Loucy (cell line): Measurements from ENCODE around the gene RIPOR3.
"Not testable (repeated sequence)": the region's sequence is repeated elsewhere in the genome, so short reads cannot be mapped to it uniquely, and the experiment has no call there.

ENCODE experiments used
- H2AFZ ChIP-seq: fragments of 200-600 bp; sonication (generic); 2 replicates; pipeline ENCODE4 v1.6.0; 2016; ENCODE audit warnings: antibody characterized with exemption, mild to moderate bottlenecking, low read length, moderate library complexity
- H3F3A ChIP-seq: fragments of 200-600 bp; 2 replicates; pipeline ENCODE4 v1.6.0; 2016; ENCODE audit warnings: antibody characterized with exemption, low read depth, mild to moderate bottlenecking
- H3K27me3 ChIP-seq: fragments of 200-600 bp; sonication (generic); 2 replicates; pipeline ENCODE4 v1.6.1; 2014; ENCODE audit warnings: low read length, mild to moderate bottlenecking; ENCODE audit not compliant: insufficient read depth, poor library complexity, severe bottlenecking
- H3K36me3 ChIP-seq: fragments of 200-600 bp; sonication (generic); 2 replicates; pipeline ENCODE4 v1.6.1; 2016; ENCODE audit warnings: low read length; ENCODE audit not compliant: insufficient read depth
- H3K4me1 ChIP-seq: fragments of 200-600 bp; sonication (generic); 2 replicates; pipeline ENCODE4 v1.5.1; 2014; ENCODE audit warnings: low read length, mild to moderate bottlenecking; ENCODE audit not compliant: insufficient read depth, poor library complexity, severe bottlenecking
- H3K4me2 ChIP-seq: fragments of 200-600 bp; sonication (generic); 2 replicates; pipeline ENCODE4 v1.6.0; 2014; ENCODE audit warnings: antibody characterized with exemption, low read length, low read depth, mild to moderate bottlenecking; ENCODE audit not compliant: poor library complexity, severe bottlenecking
- H3K4me3 ChIP-seq: fragments of 200-600 bp; sonication (generic); 2 replicates; pipeline ENCODE4 v1.5.1; 2014; ENCODE audit warnings: low read length, mild to moderate bottlenecking, mixed read lengths; ENCODE audit not compliant: poor library complexity, severe bottlenecking
- H3K79me2 ChIP-seq: fragments of 200-600 bp; sonication (generic); 2 replicates; pipeline ENCODE4 v1.6.1; 2014; ENCODE audit warnings: low read length; ENCODE audit not compliant: insufficient read depth
- H3K9ac ChIP-seq: fragments of 200-600 bp; sonication (generic); 2 replicates; pipeline ENCODE4 v1.6.0; 2014; ENCODE audit warnings: mild to moderate bottlenecking, low read depth, low read length, moderate library complexity; ENCODE audit not compliant: poor library complexity, severe bottlenecking
- H3K9me2 ChIP-seq: fragments of 200-600 bp; sonication (generic); replicated peaks from 2 replicates; pipeline ENCODE4 v1.6.1; 2016; ENCODE audit warnings: low read depth, low read length, mixed read lengths
- H3K9me3 ChIP-seq: fragments of 200-600 bp; sonication (generic); 2 replicates; pipeline ENCODE4 v1.6.1; 2014; ENCODE audit warnings: mild to moderate bottlenecking, antibody characterized with exemption, low read length, low read depth; ENCODE audit not compliant: insufficient read depth
- H4K20me1 ChIP-seq: fragments of 200-600 bp; sonication (generic); 2 replicates; pipeline ENCODE4 v1.6.0; 2014; ENCODE audit warnings: antibody characterized with exemption, low read length, mild to moderate bottlenecking; ENCODE audit not compliant: insufficient read depth, poor library complexity, severe bottlenecking
- CTCF ChIP-seq: fragments of 200-600 bp; sonication (generic); conservative IDR thresholded peaks from 2 replicates; pipeline ENCODE4 v1.5.1; 2014; ENCODE audit warnings: mild to moderate bottlenecking, antibody characterized with exemption, low read length
- EZH2phosphoT487 ChIP-seq: fragments of 200-600 bp; IDR thresholded peaks from 2 replicates; pipeline ENCODE4 v1.6.1; 2018; ENCODE audit warnings: antibody characterized with exemption, mild to moderate bottlenecking, moderate library complexity, borderline replicate concordance

The RIPOR3 gene

GRCh38 chr20:50704514-50704913 lies 13.2 kb upstream of the RIPOR3 start:
- H3K79me2 ChIP-seq: no peaks in the 10 kb centered on the region
- H3K9ac ChIP-seq: no peak overlapping the region
- no peaks in the 10 kb centered on the region for H3K9me3 ChIP-seq
- H3K36me3 ChIP-seq: no peaks in the 10 kb centered on the region
- H3K9me2 ChIP-seq: no peaks in the 10 kb centered on the region
- no peak for TF ChIP-seq EZH2phosphoT487
- TF ChIP-seq CTCF: no peak
- no peaks in the 10 kb centered on the region for H4K20me1 ChIP-seq
- no peak overlapping the region for H2AFZ ChIP-seq
- H3K4me1 ChIP-seq: no peaks in the 10 kb centered on the region
- no peaks in the 10 kb centered on the region for H3F3A ChIP-seq
- no peak overlapping the region for H3K4me2 ChIP-seq
- H3K27me3 ChIP-seq: no peaks in the 10 kb centered on the region
- H3K4me3 ChIP-seq: no peak overlapping the region

GRCh38 chr20:50703651-50704438 lies 12.5 kb upstream of the RIPOR3 start:
- not testable (repeated sequence) for H3K9me2 ChIP-seq

GRCh38 chr20:50701041-50701963 lies 10.0 kb upstream of the RIPOR3 start:
- no peak overlapping the region for H2AFZ ChIP-seq
- H3K27me3 ChIP-seq: no peaks in the 10 kb centered on the region
- H3K9ac ChIP-seq: no peak overlapping the region
- no peaks in the 10 kb centered on the region for H3K9me3 ChIP-seq
- H3K4me1 ChIP-seq: no peaks in the 10 kb centered on the region
- no peaks in the 10 kb centered on the region for H3K9me2 ChIP-seq
- H3K36me3 ChIP-seq: no peaks in the 10 kb centered on the region
- H3K4me3 ChIP-seq: no peak overlapping the region
- no peaks in the 10 kb centered on the region for H3K79me2 ChIP-seq
- H4K20me1 ChIP-seq: no peaks in the 10 kb centered on the region
- TF ChIP-seq EZH2phosphoT487 (no peak), CTCF (no peak)
- no peaks in the 10 kb centered on the region for H3F3A ChIP-seq
- H3K4me2 ChIP-seq: no peak overlapping the region

More at GRCh38 chr20:50703651-50704438, 12.5 kb upstream of the RIPOR3 start:
- H3F3A ChIP-seq, H3K36me3 ChIP-seq, H3K4me1 ChIP-seq, H3K4me3 ChIP-seq, H3K4me2 ChIP-seq, H3K27me3 ChIP-seq, H2AFZ ChIP-seq, H3K9me3 ChIP-seq, H3K79me2 ChIP-seq, H4K20me1 ChIP-seq, H3K9ac ChIP-seq: not testable (repeated sequence)
